Endothelial cell of umbilical vein (primary cell): ENCODE measurements around the gene AKAP14.

Source experiments
- EZH2 ChIP-seq: IDR thresholded peaks from 2 replicates; pipeline ENCODE4 v1.6.1; 2012; ENCODE audit warnings: borderline replicate concordance, low read depth, mild to moderate bottlenecking, moderate library complexity, low read length, inconsistent platforms; ENCODE audit not compliant: severe bottlenecking
- FOS ChIP-seq: IDR thresholded peaks from 2 replicates; pipeline ENCODE4 v1.6.1; 2011; ENCODE audit warnings: mild to moderate bottlenecking, low read length, moderate library complexity, borderline replicate concordance; ENCODE audit not compliant: insufficient read depth
- GATA2 ChIP-seq: IDR thresholded peaks from 2 replicates; pipeline ENCODE4 v1.7.0; 2011; ENCODE audit warnings: low read depth, mild to moderate bottlenecking, moderate library complexity, mixed read lengths, low read length; ENCODE audit not compliant: insufficient read length, insufficient read depth
- JUN ChIP-seq: IDR thresholded peaks from 2 replicates; pipeline ENCODE4 v1.6.1; 2011; ENCODE audit warnings: borderline replicate concordance, low read depth; ENCODE audit not compliant: insufficient read length, insufficient read depth
- MAX ChIP-seq: IDR thresholded peaks from 2 replicates; pipeline ENCODE4 v1.6.1; 2011; ENCODE audit not compliant: insufficient read depth, insufficient read length
- MYC ChIP-seq: IDR thresholded peaks from one replicate; pipeline ENCODE4 v1.6.1; 2011; ENCODE audit warnings: mild to moderate bottlenecking, low read depth, low read length
- POLR2A ChIP-seq: IDR thresholded peaks from 2 replicates; pipeline ENCODE4 v1.6.1; 2012; ENCODE audit warnings: low read depth, mild to moderate bottlenecking, control low read depth, low read length
- POLR2AphosphoS5 ChIP-seq: IDR thresholded peaks from 2 replicates; pipeline ENCODE4 v1.6.1; 2012; ENCODE audit warnings: low read depth, mild to moderate bottlenecking, control low read depth, low read length, moderate library complexity; ENCODE audit not compliant: insufficient read depth
- TF ChIP-seq, protein P1 (sequence below), 2 donors: IDR thresholded peaks; 1 replicate in 1 of 2; 2 replicates in 1 of 2; pipeline ENCODE4 v1.5.1; 2011; ENCODE audit warnings: low read length in 2 of 2, mild to moderate bottlenecking in 2 of 2, moderate library complexity in 2 of 2, control low read depth in 1 of 2, inconsistent platforms in 1 of 2, low read depth in 1 of 2; ENCODE audit not compliant: insufficient read depth in 1 of 2; ENCODE audit errors: extremely low read depth in 1 of 2

DNA sequence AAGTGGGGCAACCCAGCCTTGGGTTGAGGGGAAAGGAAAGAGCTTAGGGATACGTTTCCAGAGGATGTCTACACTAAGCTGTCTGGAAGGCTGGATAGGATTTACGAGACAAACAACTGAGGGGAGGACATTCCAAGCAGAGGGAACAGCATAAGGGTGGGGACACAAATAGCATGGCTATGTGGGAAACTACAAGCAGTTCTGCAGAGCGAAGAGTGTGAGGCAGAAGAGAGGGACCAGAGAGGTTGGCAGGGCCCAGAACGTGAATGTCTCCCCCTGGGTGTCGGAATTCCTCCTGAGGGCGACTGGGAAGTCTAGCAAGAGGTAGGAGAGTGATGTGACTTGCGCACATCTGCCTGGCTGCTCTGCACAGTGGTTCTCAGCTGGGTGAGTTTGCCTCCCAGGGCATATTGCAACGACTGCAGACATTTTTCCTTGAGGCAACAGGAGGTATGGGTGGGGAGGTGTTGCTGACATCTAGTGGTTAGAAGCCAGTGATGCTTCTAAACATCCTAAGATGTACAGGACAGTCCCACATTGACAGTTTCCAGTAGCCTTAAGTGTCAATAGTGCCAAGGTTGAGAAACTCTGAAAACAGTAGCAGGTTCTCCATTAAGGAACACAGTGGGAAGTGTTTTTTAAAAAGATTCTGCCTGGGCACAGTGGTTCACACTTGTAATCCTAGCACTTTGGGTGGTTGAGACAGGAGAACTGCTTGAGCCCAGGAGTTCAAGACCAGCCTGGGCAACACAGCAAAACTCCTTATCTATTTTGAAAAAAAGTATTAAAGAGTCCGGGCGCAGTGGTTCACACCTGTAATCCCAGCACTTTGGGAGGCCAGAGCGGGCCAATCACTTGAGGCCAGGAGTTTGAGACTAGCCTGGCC lies 14.9 kb upstream of the AKAP14 start:
- TF ChIP-seq POLR2A (no peak), POLR2AphosphoS5 (no peak), MAX (no peak), EZH2 (no peak), JUN (no peak), GATA2 (no peak), MYC (no peak), FOS (no peak)
- TF ChIP-seq, protein P1, sequence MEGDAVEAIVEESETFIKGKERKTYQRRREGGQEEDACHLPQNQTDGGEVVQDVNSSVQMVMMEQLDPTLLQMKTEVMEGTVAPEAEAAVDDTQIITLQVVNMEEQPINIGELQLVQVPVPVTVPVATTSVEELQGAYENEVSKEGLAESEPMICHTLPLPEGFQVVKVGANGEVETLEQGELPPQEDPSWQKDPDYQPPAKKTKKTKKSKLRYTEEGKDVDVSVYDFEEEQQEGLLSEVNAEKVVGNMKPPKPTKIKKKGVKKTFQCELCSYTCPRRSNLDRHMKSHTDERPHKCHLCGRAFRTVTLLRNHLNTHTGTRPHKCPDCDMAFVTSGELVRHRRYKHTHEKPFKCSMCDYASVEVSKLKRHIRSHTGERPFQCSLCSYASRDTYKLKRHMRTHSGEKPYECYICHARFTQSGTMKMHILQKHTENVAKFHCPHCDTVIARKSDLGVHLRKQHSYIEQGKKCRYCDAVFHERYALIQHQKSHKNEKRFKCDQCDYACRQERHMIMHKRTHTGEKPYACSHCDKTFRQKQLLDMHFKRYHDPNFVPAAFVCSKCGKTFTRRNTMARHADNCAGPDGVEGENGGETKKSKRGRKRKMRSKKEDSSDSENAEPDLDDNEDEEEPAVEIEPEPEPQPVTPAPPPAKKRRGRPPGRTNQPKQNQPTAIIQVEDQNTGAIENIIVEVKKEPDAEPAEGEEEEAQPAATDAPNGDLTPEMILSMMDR (IDR thresholded peaks at IDR 0.05; ENCODE audit: extremely low read depth in 1 of 2, insufficient read depth in 1 of 2, low read depth in 1 of 2, low read length in 2 of 2), result peak; percentile 39 to 59
